ENCODE results near the gene TRIM24. TPM values are rescaled to one million over a fixed set of nuclear protein-coding genes. Genes with fewer than 3 reads are reported as not detected.

The TRIM24 gene
- total and polyA plus RNA-seq, 2 of the 13 experiments (the other 11 are each of a cell fraction or from before 2014, with no cell fraction given): 100 to 106 TPM

DNA sequence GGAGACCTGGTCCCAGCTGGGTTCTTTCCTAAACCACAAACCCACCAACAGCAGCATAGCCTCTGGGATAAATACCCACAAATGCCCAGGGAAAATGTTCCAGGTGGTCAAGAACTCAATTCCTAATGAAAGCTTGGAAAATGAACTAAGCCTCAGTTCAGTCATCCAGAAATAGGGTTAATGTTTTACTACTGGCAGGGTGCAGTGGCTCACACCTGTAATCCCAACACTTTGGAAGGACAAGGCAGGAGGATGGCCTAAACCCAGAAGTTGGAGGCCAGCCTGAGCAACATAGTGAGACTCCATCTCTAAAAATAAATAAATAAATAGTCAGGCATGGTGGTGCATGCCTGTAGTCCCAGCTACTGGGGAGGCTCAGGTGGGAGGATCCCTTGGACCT lies 158.9 kb downstream of the TRIM24 start (continued):
- TF ChIP-seq, protein P1, sequence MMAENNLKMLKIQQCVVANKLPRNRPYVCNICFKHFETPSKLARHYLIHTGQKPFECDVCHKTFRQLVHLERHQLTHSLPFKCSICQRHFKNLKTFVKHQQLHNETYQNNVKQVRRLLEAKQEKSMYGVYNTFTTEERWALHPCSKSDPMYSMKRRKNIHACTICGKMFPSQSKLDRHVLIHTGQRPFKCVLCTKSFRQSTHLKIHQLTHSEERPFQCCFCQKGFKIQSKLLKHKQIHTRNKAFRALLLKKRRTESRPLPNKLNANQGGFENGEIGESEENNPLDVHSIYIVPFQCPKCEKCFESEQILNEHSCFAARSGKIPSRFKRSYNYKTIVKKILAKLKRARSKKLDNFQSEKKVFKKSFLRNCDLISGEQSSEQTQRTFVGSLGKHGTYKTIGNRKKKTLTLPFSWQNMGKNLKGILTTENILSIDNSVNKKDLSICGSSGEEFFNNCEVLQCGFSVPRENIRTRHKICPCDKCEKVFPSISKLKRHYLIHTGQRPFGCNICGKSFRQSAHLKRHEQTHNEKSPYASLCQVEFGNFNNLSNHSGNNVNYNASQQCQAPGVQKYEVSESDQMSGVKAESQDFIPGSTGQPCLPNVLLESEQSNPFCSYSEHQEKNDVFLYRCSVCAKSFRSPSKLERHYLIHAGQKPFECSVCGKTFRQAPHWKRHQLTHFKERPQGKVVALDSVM (CRISPR knock-in tag; IDR thresholded peaks at IDR 0.05): peak; percentile 79
- TF ChIP-seq HOXA3 (CRISPR knock-in tag; IDR thresholded peaks at IDR 0.05): no peak
- TF ChIP-seq, protein P2, sequence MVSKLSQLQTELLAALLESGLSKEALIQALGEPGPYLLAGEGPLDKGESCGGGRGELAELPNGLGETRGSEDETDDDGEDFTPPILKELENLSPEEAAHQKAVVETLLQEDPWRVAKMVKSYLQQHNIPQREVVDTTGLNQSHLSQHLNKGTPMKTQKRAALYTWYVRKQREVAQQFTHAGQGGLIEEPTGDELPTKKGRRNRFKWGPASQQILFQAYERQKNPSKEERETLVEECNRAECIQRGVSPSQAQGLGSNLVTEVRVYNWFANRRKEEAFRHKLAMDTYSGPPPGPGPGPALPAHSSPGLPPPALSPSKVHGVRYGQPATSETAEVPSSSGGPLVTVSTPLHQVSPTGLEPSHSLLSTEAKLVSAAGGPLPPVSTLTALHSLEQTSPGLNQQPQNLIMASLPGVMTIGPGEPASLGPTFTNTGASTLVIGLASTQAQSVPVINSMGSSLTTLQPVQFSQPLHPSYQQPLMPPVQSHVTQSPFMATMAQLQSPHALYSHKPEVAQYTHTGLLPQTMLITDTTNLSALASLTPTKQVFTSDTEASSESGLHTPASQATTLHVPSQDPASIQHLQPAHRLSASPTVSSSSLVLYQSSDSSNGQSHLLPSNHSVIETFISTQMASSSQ (IDR thresholded peaks at IDR 0.05; ENCODE audit: low read depth): peak; percentile 64; the same call in 1 of the 2 replicates
- TF ChIP-seq, protein P2 (CRISPR knock-in tag; IDR thresholded peaks at IDR 0.05; ENCODE audit: borderline replicate concordance): no peak
- no peak for TF ChIP-seq ZC3H4 (CRISPR knock-in tag; IDR thresholded peaks at IDR 0.05; ENCODE audit: borderline replicate concordance)
- TF ChIP-seq ZNF652 (CRISPR knock-in tag; IDR thresholded peaks at IDR 0.05; ENCODE audit: borderline replicate concordance, low read depth): peak; percentile 27; the same call in 1 of the 2 replicates

DNA sequence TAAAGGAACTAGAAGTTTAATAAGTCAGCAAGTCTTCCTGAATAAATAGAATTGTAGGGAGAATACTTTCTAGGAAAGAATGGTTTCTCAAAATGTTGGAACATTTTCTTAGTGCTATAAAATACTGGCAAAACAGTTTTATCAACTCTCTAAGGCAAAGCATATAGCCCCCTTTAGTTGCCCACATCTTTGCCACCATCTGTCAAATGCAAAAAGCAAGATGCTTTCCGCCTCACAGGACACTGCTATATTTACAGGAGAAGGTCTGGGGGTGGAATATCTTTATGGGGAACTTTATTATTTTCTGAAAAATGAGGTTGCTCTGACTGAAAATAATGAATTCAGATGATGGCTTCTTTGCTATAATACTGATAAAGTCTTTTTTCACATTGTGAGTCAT lies 162.8 kb downstream of the TRIM24 start:
- DNase-seq (ENCODE audit: low spot score) (no peak), ATAC-seq (no peak), FAIRE-seq (no peak)
- ChIA-PET POLR2A (no interaction called here), CTCF (ENCODE audit: low intra/inter-chr PET ratio, low total read pairs) (no interaction called here)
- Histone ChIP-seq H3K9ac (ENCODE audit: insufficient read depth, low read depth, low read length) (no peak overlapping the region), H3K4me3 (replicated peaks in 1 of 3; ENCODE audit: insufficient read depth in 1 of 3, low read depth in 2 of 3, low read length in 3 of 3) (no peak overlapping the region), H3K36me3 (replicated peaks in 1 of 2; ENCODE audit: control insufficient read depth in 1 of 2, insufficient read depth in 2 of 2, low read length in 2 of 2) (no peaks in the 10 kb centered on the region), H3K4me2 (ENCODE audit: low read depth, low read length) (no peak overlapping the region), H3K27ac (ENCODE audit: extremely low read length, insufficient read depth, low read length) (no peak overlapping the region), H3K4me1 (ENCODE audit: insufficient read depth, low read length) (peaks cover 17% of the 10 kb centered on the region), H4K20me1 (ENCODE audit: insufficient read depth, low read length) (no peaks in the 10 kb centered on the region), H3K79me2 (ENCODE audit: insufficient read depth, low read length) (no peaks in the 10 kb centered on the region), H3K27me3 (ENCODE audit: control insufficient read depth in 1 of 2, insufficient read depth in 2 of 2, low read length in 2 of 2) (peaks cover 0 to 1% of the 10 kb centered on the region in 2 experiments; a peak in 1 of 5 replicates), H3K9me3 (ENCODE audit: low read length) (no peaks in the 10 kb centered on the region), H2AFZ (ENCODE audit: low read length) (no peak overlapping the region)
- intact Hi-C loops (cut with micrococcal nuclease; ENCODE audit: unreplicated experiment) (no loop called here), in situ Hi-C loops (cut with HindIII; ENCODE audit: extremely low pct_ligation_motif_present, low pct_unique_long_range_greater_than_20kb) (no loop called here)
- 70% methylated on average over 1 of the region's 1 CpG for WGBS (ENCODE audit: low lambda C conversion rate)
- BruUV-seq (replicated peaks): no TSS peak
- no peak for TF ChIP-seq ZNF678 (CRISPR knock-in tag; IDR thresholded peaks at IDR 0.05)
